ENCODE results near the gene CFAP74. TPM values are rescaled to one million over a fixed set of nuclear protein-coding genes. Genes with fewer than 3 reads are reported as not detected.

The CFAP74 gene
- total RNA-seq, 1 donor from 2014 or later, result 6.6 TPM

DNA sequence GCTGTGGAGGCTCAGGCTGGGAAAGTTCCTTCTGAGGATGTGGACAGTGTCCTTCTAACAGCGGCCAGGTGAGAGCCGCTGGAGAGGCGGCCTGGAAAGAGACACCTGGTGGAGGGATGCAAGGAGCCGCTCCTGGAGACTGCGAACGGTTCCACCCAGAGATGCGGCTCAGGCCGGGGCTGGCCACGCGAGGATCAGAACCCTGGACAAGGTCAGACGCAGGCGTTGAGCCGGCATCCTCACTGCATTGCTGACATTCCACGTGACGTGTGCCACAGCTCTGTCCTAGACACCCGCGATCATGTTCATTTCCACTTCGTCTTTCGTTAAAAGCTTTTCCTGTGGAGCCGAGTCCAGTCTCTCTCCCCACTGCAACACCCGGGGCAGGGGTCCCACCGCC lies 28.8 kb downstream of the CFAP74 start:
- Histone ChIP-seq H3K9me3 (no peaks in the 10 kb centered on the region), H3K4me3 (no peak overlapping the region), H3K27me3 (ENCODE audit: low read depth) (peaks cover 4% of the 10 kb centered on the region), H3K4me1 (no peaks in the 10 kb centered on the region), H3K36me3 (no peaks in the 10 kb centered on the region), H3K27ac (no peak overlapping the region)
- DNase-seq, result no peak
- intact Hi-C loops (cut with DNase I), result no loop called here
- TF ChIP-seq, protein P1, sequence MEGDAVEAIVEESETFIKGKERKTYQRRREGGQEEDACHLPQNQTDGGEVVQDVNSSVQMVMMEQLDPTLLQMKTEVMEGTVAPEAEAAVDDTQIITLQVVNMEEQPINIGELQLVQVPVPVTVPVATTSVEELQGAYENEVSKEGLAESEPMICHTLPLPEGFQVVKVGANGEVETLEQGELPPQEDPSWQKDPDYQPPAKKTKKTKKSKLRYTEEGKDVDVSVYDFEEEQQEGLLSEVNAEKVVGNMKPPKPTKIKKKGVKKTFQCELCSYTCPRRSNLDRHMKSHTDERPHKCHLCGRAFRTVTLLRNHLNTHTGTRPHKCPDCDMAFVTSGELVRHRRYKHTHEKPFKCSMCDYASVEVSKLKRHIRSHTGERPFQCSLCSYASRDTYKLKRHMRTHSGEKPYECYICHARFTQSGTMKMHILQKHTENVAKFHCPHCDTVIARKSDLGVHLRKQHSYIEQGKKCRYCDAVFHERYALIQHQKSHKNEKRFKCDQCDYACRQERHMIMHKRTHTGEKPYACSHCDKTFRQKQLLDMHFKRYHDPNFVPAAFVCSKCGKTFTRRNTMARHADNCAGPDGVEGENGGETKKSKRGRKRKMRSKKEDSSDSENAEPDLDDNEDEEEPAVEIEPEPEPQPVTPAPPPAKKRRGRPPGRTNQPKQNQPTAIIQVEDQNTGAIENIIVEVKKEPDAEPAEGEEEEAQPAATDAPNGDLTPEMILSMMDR (IDR thresholded peaks at IDR 0.05), result no peak
- ATAC-seq, result no peak

DNA sequence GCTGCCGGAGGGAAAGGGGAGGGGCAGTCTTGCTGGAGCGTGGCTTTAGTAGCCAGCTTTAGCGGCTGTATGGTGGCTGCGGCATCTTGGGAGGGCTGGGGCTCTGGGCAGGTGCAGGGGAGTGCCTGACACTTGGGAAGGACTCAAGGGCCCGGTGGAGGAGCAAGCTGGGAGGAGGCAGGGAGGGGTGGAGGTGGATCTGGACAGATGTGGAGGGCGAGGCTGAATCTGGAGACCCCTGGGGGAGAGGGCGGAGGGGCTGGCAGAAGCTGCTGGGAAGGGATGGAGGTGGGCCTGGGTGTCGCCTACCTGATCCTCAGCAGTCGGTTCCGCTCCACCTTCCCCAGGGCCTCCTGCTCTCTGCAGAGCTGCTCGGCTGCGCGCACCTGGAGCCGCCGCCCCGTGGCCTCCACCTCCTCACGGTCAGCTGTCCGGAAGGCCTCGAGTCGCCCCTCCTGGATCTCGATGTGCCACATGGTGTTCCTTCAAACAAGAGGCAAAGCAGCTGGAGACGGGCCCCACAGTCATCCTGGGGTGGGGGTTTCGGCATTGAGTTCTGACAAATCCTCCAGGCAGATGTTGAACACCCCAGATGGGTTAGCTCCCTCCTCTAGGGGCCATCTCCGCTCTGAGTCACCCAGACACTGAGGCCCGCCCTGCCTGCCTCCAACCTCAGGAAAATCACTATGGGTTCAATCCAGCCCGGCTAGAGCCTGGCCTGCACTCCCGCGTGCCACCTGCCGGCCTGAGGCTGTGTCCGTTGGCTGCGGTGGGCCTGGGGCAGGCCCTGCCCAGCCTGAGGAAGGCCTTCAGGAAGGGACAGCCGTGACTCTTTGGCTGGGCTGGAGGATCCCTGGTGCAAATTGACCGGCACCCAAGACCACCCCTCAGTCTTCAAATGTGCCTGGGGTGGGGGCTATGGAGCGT lies 29.6 kb downstream of the CFAP74 start:
- H3K27me3 ChIP-seq (ENCODE audit: low read depth), result peaks cover 4% of the 10 kb centered on the region
- H3K4me3 ChIP-seq, result no peak overlapping the region
- TF ChIP-seq, protein P1 (IDR thresholded peaks at IDR 0.05), result no peak
- H3K27ac ChIP-seq, result no peak overlapping the region
- intact Hi-C loops (cut with DNase I), result no loop called here
- DNase-seq, result no peak
- H3K36me3 ChIP-seq, result no peaks in the 10 kb centered on the region
- H3K4me1 ChIP-seq, result no peaks in the 10 kb centered on the region
- no peak for ATAC-seq
- H3K9me3 ChIP-seq, result no peaks in the 10 kb centered on the region

DNA sequence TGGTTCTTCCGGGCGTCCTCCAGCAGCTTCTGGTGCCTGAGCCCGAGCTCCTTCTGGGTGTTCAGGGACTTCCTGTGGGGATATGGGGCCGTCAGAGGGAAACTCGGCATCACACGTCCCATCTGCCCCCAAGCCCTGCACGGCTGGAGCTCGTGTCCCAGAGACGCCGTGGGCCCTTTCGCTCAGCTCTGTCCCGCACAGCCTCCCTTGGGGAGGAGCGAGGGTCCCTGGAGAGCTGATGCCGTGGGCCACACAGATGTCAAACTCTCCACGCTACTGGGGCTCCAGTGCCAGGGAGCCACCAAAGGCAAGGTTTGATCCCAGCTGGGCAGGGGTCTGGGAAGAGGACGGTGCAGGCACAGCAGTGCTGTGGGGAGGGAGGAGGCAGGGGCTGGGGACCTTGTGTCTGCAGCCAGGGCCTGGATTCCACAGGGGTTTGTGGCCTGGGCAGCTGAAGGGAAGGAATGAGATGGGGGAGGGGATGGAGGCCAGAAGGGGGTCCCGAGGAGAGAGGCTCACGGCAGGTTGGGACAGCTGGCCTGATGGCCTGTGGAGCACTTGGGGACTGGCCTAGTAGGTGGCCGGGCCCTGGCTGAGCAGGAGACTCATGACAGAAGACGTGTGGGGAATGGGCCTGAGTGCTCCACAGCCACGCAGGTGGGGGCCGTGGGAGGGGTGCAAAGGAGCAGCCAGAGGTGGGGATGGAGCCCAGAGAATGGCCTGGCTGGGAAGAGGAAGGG lies 30.4 kb downstream of the CFAP74 start:
- H3K4me1 ChIP-seq, result no peaks in the 10 kb centered on the region
- intact Hi-C loops (cut with DNase I), result no loop called here
- no peaks in the 10 kb centered on the region for H3K9me3 ChIP-seq
- DNase-seq (no peak), ATAC-seq (no peak)
- H3K27me3 ChIP-seq (ENCODE audit: low read depth), result peaks cover 4% of the 10 kb centered on the region
- no peaks in the 10 kb centered on the region for H3K36me3 ChIP-seq
- H3K4me3 ChIP-seq, result no peak overlapping the region
- TF ChIP-seq, protein P1 (IDR thresholded peaks at IDR 0.05), result no peak
- no peak overlapping the region for H3K27ac ChIP-seq

DNA sequence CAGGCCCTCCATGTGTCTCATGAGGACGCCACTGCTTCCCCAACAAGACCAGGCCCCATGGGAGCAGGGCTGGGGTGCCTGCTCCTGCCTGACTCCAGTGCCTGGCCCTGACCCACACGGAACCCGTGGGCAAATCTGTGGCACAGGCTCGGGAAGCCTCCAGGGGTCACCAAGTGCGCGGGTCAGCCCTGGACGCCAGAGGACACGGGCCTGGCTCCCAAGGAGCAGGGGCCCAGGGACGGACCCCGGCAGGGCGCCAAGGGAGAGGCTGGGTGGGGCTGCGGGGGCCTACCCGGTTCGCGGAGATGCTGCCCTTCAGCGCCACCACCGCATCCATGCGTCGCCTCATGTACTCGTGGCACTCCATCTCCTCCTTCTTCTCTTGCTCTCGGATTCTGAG lies 31.9 kb downstream of the CFAP74 start:
- DNase-seq, result no peak
- TF ChIP-seq, protein P1 (IDR thresholded peaks at IDR 0.05), result no peak
- intact Hi-C loops (cut with DNase I), result no loop called here
- no peak for ATAC-seq
- H3K4me1 ChIP-seq, result no peaks in the 10 kb centered on the region
- no peaks in the 10 kb centered on the region for H3K9me3 ChIP-seq
- no peak overlapping the region for H3K4me3 ChIP-seq
- H3K36me3 ChIP-seq, result no peaks in the 10 kb centered on the region
- no peak overlapping the region for H3K27ac ChIP-seq
- peaks cover 4% of the 10 kb centered on the region for H3K27me3 ChIP-seq (ENCODE audit: low read depth)

DNA sequence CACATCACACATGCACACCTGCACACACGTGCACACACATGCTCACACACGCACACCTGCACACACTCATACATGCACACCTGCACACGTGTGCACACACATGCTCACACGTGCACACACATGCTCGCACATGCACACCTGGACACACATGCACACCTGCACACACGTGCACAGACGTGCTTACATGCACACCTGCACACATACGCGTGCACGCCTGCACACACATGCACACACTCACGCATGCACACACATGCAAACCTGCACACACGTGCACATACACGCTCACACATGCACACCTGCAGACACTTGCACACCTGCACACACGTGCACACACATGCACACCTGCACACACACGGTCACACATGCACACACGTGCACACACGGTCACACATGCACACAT lies 32.6 kb downstream of the CFAP74 start:
- intact Hi-C loops (cut with DNase I), result no loop called here
- H3K4me3 ChIP-seq, result no peak overlapping the region
- H3K4me1 ChIP-seq, result no peaks in the 10 kb centered on the region
- ATAC-seq, result no peak
- no peak overlapping the region for H3K27ac ChIP-seq
- DNase-seq, result no peak
- peaks cover 8% of the 10 kb centered on the region for H3K27me3 ChIP-seq (ENCODE audit: low read depth)
- H3K36me3 ChIP-seq, result no peaks in the 10 kb centered on the region
- no peaks in the 10 kb centered on the region for H3K9me3 ChIP-seq
- TF ChIP-seq, protein P1 (IDR thresholded peaks at IDR 0.05), result no peak
